ENCODE results near the gene DYSF. TPM values are rescaled to one million over a fixed set of nuclear protein-coding genes. Genes with fewer than 3 reads are reported as not detected.

DYSF gene
- total and polyA plus RNA-seq, 2 donors (not counting 3 experiments of a cell fraction or from before 2014, with no cell fraction given) = 50.9 to 152 TPM

DNA sequence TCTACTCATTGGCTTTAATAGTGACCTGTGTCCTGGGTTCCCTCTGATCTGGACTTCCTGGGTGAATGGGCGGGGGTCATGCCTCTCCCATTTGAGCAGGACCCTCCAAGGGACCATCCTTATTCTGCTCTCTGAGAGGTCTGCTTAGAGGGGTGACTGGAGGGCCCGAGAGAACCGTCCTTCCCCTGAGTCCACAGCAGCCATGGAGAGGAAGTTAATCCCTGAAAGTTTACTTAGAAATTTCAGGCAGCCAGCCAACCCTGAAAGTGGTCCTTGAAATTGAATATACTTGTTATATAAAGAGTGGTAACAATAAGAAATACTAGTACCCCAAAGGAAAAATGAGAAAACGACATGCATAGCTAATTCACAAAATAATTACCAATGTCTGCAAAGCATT, 226.1 kb downstream of the DYSF start:
- DNase-seq (ENCODE audit: low read depth, low spot score) (no peak), FAIRE-seq (no peak)
- no peaks in the 10 kb centered on the region for H4K20me1 ChIP-seq (replicated peaks; ENCODE audit: control insufficient read depth, extremely low read depth, insufficient read depth, low read length)
- H2AFZ ChIP-seq (ENCODE audit: low read depth, low read length) = no peak overlapping the region
- no peak overlapping the region for H3K4me3 ChIP-seq (replicated peaks in 1 of 3; ENCODE audit: insufficient read depth in 1 of 3, low read depth in 1 of 3, low read length in 3 of 3)
- TF ChIP-seq CTCF (IDR thresholded peaks at IDR 0.05; ENCODE audit: extremely low read depth in 1 of 2, insufficient read depth in 1 of 2, low read depth in 1 of 2, low read length in 2 of 2) (no peak), EZH2 (IDR thresholded peaks at IDR 0.05; ENCODE audit: borderline replicate concordance, low read depth, low read length, severe bottlenecking) (no peak), GATA2 (IDR thresholded peaks at IDR 0.05; ENCODE audit: insufficient read depth, insufficient read length, low read depth, low read length) (no peak), FOS (IDR thresholded peaks at IDR 0.05; ENCODE audit: borderline replicate concordance, insufficient read depth, low read length) (no peak), POLR2A (IDR thresholded peaks at IDR 0.05; ENCODE audit: low read depth, low read length) (no peak), MYC (IDR thresholded peaks at IDR 0.05; ENCODE audit: low read depth, low read length) (no peak), POLR2AphosphoS5 (IDR thresholded peaks at IDR 0.05; ENCODE audit: insufficient read depth, low read depth, low read length) (no peak), JUN (IDR thresholded peaks at IDR 0.05; ENCODE audit: borderline replicate concordance, insufficient read depth, insufficient read length, low read depth) (no peak)
- TF ChIP-seq, protein P1, sequence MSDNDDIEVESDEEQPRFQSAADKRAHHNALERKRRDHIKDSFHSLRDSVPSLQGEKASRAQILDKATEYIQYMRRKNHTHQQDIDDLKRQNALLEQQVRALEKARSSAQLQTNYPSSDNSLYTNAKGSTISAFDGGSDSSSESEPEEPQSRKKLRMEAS (IDR thresholded peaks at IDR 0.05; ENCODE audit: insufficient read depth, insufficient read length) = no peak
- no peak overlapping the region for H3K9ac ChIP-seq (replicated peaks; ENCODE audit: extremely low read depth, insufficient read depth, low read length)
- dilution Hi-C loops (cut with MboI; ENCODE audit: extremely low pct_ligation_motif_present, low sequenced_read_pairs) (no loop called here), intact Hi-C loops (cut with micrococcal nuclease) (no loop called here)
- H3K27ac ChIP-seq (ENCODE audit: insufficient read depth, low read depth, low read length) = no peak overlapping the region
- no peaks in the 10 kb centered on the region for H3K4me1 ChIP-seq (ENCODE audit: control insufficient read depth, extremely low read depth, insufficient read depth, low read length)
- ChIA-PET POLR2A (no interaction called here), CTCF (interaction anchor here (1.1 kb wide), 1 partner anchor 119 kb away, joined by 3 read pairs; no protein-coding TSS in a partner anchor)
- H3K4me2 ChIP-seq (ENCODE audit: insufficient read depth, low read length) = no peak overlapping the region
- peaks cover 2 to 23% of the 10 kb centered on the region in 2 experiments for H3K36me3 ChIP-seq (ENCODE audit: control insufficient read depth in 2 of 2, extremely low read depth in 1 of 2, insufficient read depth in 2 of 2, low read length in 2 of 2)
- H3K9me3 ChIP-seq (replicated peaks; ENCODE audit: control insufficient read depth, insufficient read depth, low read length) = no peaks in the 10 kb centered on the region
- no TSS peak for BruUV-seq (replicated peaks)
- H3K27me3 ChIP-seq (ENCODE audit: control insufficient read depth in 2 of 2, insufficient read depth in 2 of 2, low read length in 2 of 2) = no peaks in the 10 kb centered on the region
- H3K9me1 ChIP-seq (replicated peaks; ENCODE audit: control insufficient read depth, extremely low read depth, insufficient read depth, low read length) = no peaks in the 10 kb centered on the region
- no peaks in the 10 kb centered on the region for H3K79me2 ChIP-seq (ENCODE audit: control insufficient read depth, insufficient read depth, low read length)

Measured in endothelial cell of umbilical vein (primary cell).